Ramos (cell line): ENCODE data around the gene C10orf105.

Experiments used
- in situ Hi-C: fragments of 300-500 bp; cut with MboI; formaldehyde crosslinking; loops from one replicate; pipeline ENCODE4 v1.14.3; 2022; ENCODE audit warnings: low sequenced_read_pairs; ENCODE audit not compliant: unreplicated experiment

The C10orf105 gene

GRCh38 chr10:71722849-71723248, 3.3 kb upstream of the C10orf105 start:
- in situ Hi-C loops = no loop called here

- in situ Hi-C loops = no loop called here
Measured at GRCh38 chr10:71721313-71721712, 1.7 kb upstream of the C10orf105 start.

GRCh38 chr10:71720288-71720687, 710 bp upstream of the C10orf105 start:
- in situ Hi-C loops = no loop called here

GRCh38 chr10:71719042-71719441, 536 bp downstream of the C10orf105 start:
- in situ Hi-C loops = no loop called here

- in situ Hi-C loops = no loop called here
Measured at GRCh38 chr10:71718165-71718698, 1.3 kb downstream of the C10orf105 start.

GRCh38 chr10:71717551-71717951, 2.0 kb downstream of the C10orf105 start:
- in situ Hi-C loops = no loop called here

- in situ Hi-C loops = no loop called here
Measured at GRCh38 chr10:71717056-71717455, 2.5 kb downstream of the C10orf105 start.

- in situ Hi-C loops = no loop called here
Measured at GRCh38 chr10:71716426-71716825, 3.2 kb downstream of the C10orf105 start.

- in situ Hi-C loops = no loop called here
Measured at GRCh38 chr10:71715860-71716259, 3.7 kb downstream of the C10orf105 start.

GRCh38 chr10:71715026-71715425, 4.6 kb downstream of the C10orf105 start:
- in situ Hi-C loops = no loop called here

GRCh38 chr10:71714592-71714991, 5.0 kb downstream of the C10orf105 start:
- in situ Hi-C loops = loop anchor here (5.0 kb wide), 1 partner anchor 98 kb away; no protein-coding TSS in a partner anchor

- in situ Hi-C loops = loop anchor here (5.0 kb wide), 1 partner anchor 98 kb away; no protein-coding TSS in a partner anchor
Measured at GRCh38 chr10:71714031-71714410, 5.6 kb downstream of the C10orf105 start.

GRCh38 chr10:71713135-71714030, 6.2 kb downstream of the C10orf105 start:
- in situ Hi-C loops = loop anchor here (5.0 kb wide), 1 partner anchor 99 kb away; no protein-coding TSS in a partner anchor

GRCh38 chr10:71712572-71713134, 6.9 kb downstream of the C10orf105 start:
- in situ Hi-C loops = loop anchor here (5.0 kb wide), 1 partner anchor 100 kb away; no protein-coding TSS in a partner anchor

- in situ Hi-C loops = loop anchor here (5.0 kb wide), 1 partner anchor 100 kb away; no protein-coding TSS in a partner anchor
Measured at GRCh38 chr10:71712170-71712569, 7.4 kb downstream of the C10orf105 start.

GRCh38 chr10:71711052-71711623, 8.4 kb downstream of the C10orf105 start:
- in situ Hi-C loops = loop anchor here (5.0 kb wide), 1 partner anchor 101 kb away; no protein-coding TSS in a partner anchor

GRCh38 chr10:71710519-71710918, 9.1 kb downstream of the C10orf105 start:
- in situ Hi-C loops = loop anchor here (5.0 kb wide), 1 partner anchor 102 kb away; no protein-coding TSS in a partner anchor

GRCh38 chr10:71708897-71709882, 10.4 kb downstream of the C10orf105 start:
- in situ Hi-C loops = loop anchor here (10.0 kb wide), 1 partner anchor 324 kb away; no protein-coding TSS in a partner anchor

- in situ Hi-C loops = loop anchor here (10.0 kb wide), 1 partner anchor 324 kb away; no protein-coding TSS in a partner anchor
Measured at GRCh38 chr10:71708301-71708703, 11.3 kb downstream of the C10orf105 start.
